Thyroid gland (tissue), 4 donors: ENCODE measurements around the gene ACSBG1.

Experiments used
- POLR2A ChIP-seq, 2 donors: fragments of 450-650 bp; IDR thresholded peaks; one replicate each; pipeline ENCODE4 v1.6.1; 2017; ENCODE audit warnings: antibody characterized with exemption in 2 of 2, mild to moderate bottlenecking in 2 of 2, moderate library complexity in 1 of 2
- TF ChIP-seq, protein P1 (sequence below), 6 experiments: fragments of 200-600 bp in 3 of 6; fragments of 450-650 bp in 3 of 6; sonication (generic) in 3 of 6; IDR thresholded peaks; one replicate each; pipeline ENCODE4 v1.5.1; 2016 to 2019; ENCODE audit warnings: antibody characterized with exemption in 6 of 6, mild to moderate bottlenecking in 2 of 6, inconsistent platforms in 1 of 6, moderate library complexity in 1 of 6

DNA sequence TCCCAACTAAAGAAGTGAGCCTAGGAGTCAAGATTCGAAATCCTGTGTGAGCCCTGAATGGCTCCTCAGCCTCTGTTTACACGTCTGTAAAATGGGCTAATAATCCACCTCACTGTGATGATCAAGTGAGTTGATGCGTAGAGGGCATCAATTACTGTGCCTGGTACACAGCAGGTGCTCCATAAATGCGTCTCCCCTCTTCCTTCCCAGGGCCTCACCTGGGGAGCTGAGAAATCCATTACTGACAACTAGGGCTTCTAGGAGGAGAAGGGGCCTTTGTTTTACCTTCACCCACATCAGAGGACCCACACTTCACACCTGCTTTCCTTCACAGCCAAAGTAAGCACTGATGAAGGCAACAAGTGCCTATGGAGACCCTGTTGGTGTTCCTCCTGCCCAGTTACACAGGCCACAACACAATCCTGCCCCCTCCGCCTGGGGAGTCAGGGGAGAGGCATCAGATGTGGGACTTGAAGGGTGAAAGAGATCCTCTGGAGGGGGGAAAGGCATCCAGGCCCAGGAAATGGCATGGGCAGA, 104.5 kb downstream of the ACSBG1 start:
- TF ChIP-seq POLR2A (IDR thresholded peaks at IDR 0.05), result no peak
- TF ChIP-seq, protein P1, sequence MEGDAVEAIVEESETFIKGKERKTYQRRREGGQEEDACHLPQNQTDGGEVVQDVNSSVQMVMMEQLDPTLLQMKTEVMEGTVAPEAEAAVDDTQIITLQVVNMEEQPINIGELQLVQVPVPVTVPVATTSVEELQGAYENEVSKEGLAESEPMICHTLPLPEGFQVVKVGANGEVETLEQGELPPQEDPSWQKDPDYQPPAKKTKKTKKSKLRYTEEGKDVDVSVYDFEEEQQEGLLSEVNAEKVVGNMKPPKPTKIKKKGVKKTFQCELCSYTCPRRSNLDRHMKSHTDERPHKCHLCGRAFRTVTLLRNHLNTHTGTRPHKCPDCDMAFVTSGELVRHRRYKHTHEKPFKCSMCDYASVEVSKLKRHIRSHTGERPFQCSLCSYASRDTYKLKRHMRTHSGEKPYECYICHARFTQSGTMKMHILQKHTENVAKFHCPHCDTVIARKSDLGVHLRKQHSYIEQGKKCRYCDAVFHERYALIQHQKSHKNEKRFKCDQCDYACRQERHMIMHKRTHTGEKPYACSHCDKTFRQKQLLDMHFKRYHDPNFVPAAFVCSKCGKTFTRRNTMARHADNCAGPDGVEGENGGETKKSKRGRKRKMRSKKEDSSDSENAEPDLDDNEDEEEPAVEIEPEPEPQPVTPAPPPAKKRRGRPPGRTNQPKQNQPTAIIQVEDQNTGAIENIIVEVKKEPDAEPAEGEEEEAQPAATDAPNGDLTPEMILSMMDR (IDR thresholded peaks at IDR 0.05), result no peak
